Activated effector memory CD4-positive, alpha-beta T cell treated with anti-CD3 and anti-CD28 coated beads, Interleukin-2, amount 50 U/mL, for 16 hours (primary cell): Measurements from ENCODE around the gene C11orf42.

Experiments
- DNase-seq: peaks from one replicate; pipeline ENCODE4 v3.0.0-alpha.2; 2020

The C11orf42 gene

GRCh38 chr11:6260207-6260726, 54.9 kb downstream of the C11orf42 start:
- DNase-seq, result no peak
